ENCODE data around the gene BHMT. TPM values are rescaled to one million over a fixed set of nuclear protein-coding genes. Genes with fewer than 3 reads are reported as not detected.
A peak's percentile ranks its signal among the peaks of the same experiment; 100 is the strongest.

Gene BHMT
- total RNA-seq, 2 experiments from 2014 or later: not detected

DNA sequence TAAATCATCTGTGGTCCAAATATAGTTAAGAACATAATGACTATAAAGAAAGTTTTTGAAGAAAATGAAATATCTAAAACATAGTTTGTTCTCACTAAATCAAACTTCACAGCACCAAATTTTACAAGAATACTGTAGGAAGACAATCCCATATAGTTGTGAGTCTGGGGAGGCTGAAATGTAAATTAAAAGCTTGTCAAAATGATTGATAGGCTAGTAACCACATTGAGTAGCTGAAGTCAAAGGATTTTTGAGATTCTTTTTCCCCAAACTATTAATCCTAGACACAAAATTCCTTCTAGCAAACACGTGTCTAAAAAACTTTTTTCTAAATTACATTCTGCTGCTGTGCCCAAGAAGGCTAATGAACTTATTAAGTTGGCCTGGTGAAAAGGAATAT lies 13.0 kb downstream of the BHMT start:
- H3K4me3 Mint-ChIP-seq: no peak overlapping the region

DNA sequence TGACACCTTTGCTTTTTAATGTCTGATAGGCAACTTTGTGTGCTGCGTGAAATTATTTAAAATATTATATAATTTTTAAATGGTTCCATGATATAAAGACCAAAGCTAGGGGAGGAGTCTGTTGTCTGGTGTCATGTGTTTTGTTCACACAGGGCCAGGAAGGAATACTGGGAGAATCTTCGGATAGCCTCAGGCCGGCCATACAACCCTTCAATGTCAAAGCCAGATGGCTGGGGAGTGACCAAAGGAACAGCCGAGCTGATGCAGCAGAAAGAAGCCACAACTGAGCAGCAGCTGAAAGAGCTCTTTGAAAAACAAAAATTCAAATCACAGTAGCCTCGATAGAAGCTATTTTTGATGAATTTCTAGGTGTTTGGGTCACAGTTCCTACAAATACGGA lies 19.2 kb downstream of the BHMT start:
- H3K4me1 ChIP-seq (ENCODE audit: insufficient read depth, low read length): peaks cover 11% of the 10 kb centered on the region
- H3K4me3 ChIP-seq (ENCODE audit: low read length): no peak overlapping the region
- Mint-ChIP-seq H3K9me3 (no peaks in the 10 kb centered on the region), H3K27ac (no peak overlapping the region), H3K27me3 (peaks cover 4% of the 10 kb centered on the region), H3K4me3 (no peak overlapping the region), H3K4me1 (ENCODE audit: low read depth) (peaks cover 10% of the 10 kb centered on the region), H3K36me3 (ENCODE audit: low read depth) (no peaks in the 10 kb centered on the region)
- ChIA-PET POLR2A (interaction anchor here (1.0 kb wide), 1 partner anchor 145 kb away, joined by 3 read pairs; the partner anchor contains the start of gene ARSB), CTCF (no interaction called here)
- ATAC-seq (ENCODE audit: poor library complexity) (no peak), DNase-seq (no peak)
- no peaks in the 10 kb centered on the region for H3K9me3 ChIP-seq (ENCODE audit: control insufficient read depth in 1 of 2, insufficient read depth in 1 of 2, low read length in 2 of 2)
- no peaks in the 10 kb centered on the region for H3K36me3 ChIP-seq (ENCODE audit: insufficient read depth, low read length)
- H3K27me3 ChIP-seq (ENCODE audit: control insufficient read depth in 1 of 2, insufficient read depth in 2 of 2, low read length in 2 of 2): no peaks in the 10 kb centered on the region
- TF ChIP-seq, protein P1, sequence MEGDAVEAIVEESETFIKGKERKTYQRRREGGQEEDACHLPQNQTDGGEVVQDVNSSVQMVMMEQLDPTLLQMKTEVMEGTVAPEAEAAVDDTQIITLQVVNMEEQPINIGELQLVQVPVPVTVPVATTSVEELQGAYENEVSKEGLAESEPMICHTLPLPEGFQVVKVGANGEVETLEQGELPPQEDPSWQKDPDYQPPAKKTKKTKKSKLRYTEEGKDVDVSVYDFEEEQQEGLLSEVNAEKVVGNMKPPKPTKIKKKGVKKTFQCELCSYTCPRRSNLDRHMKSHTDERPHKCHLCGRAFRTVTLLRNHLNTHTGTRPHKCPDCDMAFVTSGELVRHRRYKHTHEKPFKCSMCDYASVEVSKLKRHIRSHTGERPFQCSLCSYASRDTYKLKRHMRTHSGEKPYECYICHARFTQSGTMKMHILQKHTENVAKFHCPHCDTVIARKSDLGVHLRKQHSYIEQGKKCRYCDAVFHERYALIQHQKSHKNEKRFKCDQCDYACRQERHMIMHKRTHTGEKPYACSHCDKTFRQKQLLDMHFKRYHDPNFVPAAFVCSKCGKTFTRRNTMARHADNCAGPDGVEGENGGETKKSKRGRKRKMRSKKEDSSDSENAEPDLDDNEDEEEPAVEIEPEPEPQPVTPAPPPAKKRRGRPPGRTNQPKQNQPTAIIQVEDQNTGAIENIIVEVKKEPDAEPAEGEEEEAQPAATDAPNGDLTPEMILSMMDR (IDR thresholded peaks at IDR 0.05): no peak
- intact Hi-C loops (cut with DNase I, micrococcal nuclease): loop anchor here (5.0 to 10.0 kb wide), 4 partner anchors 148 to 1174 kb away; no protein-coding TSS in a partner anchor
- no peak overlapping the region for H3K27ac ChIP-seq (ENCODE audit: low read depth in 1 of 2, low read length in 2 of 2)

More for the DNA sequence above, 13.0 kb downstream of the BHMT start:
- intact Hi-C loops (cut with DNase I, micrococcal nuclease): no loop called here
- TF ChIP-seq, protein P1 (IDR thresholded peaks at IDR 0.05): no peak
- Histone ChIP-seq H3K36me3 (ENCODE audit: insufficient read depth, low read length) (no peaks in the 10 kb centered on the region), H3K4me3 (ENCODE audit: low read length) (no peak overlapping the region), H3K4me1 (ENCODE audit: insufficient read depth, low read length) (no peaks in the 10 kb centered on the region), H3K27me3 (ENCODE audit: control insufficient read depth in 1 of 2, insufficient read depth in 2 of 2, low read length in 2 of 2) (no peaks in the 10 kb centered on the region), H3K27ac (ENCODE audit: low read depth in 1 of 2, low read length in 2 of 2) (no peak overlapping the region), H3K9me3 (ENCODE audit: control insufficient read depth in 1 of 2, insufficient read depth in 1 of 2, low read length in 2 of 2) (no peaks in the 10 kb centered on the region)
- ChIA-PET POLR2A (no interaction called here), CTCF (no interaction called here)
- H3K4me1 Mint-ChIP-seq (ENCODE audit: low read depth): no peaks in the 10 kb centered on the region
- no peaks in the 10 kb centered on the region for H3K27me3 Mint-ChIP-seq
- H3K9me3 Mint-ChIP-seq: no peaks in the 10 kb centered on the region
- DNase-seq (no peak), ATAC-seq (ENCODE audit: poor library complexity) (no peak)
- H3K27ac Mint-ChIP-seq: no peak overlapping the region
- no peaks in the 10 kb centered on the region for H3K36me3 Mint-ChIP-seq (ENCODE audit: low read depth)

DNA sequence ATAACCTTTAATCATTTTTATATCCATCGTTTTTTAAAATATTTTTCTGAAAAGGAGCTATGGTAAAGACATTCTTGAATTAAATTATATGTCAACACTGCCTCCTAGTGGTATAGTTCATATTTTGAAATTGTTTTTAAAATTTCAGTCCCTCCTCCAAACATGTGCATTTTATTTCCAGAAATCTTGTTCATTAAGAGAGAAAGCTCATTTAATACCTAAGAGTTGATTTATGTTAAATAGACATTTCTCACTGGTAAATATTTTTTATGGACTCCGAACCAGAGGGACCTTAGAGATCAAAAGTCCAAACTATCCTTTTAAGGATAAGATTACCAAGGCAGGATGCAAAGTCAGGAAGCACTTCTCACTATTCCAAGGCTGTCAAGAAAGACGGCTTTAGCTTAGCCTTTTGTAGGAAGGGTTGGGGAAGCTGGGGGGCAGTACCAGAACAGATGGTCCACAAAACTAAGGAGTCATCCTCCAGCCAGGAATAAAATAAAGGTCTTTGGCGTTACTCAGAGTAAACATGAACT lies 21.6 kb downstream of the BHMT start:
- peaks cover 4% of the 10 kb centered on the region for H3K27me3 Mint-ChIP-seq
- peak; percentile 44 for ATAC-seq (ENCODE audit: poor library complexity)
- no peaks in the 10 kb centered on the region for H3K36me3 ChIP-seq (ENCODE audit: insufficient read depth, low read length)
- no peaks in the 10 kb centered on the region for H3K9me3 Mint-ChIP-seq
- ChIA-PET POLR2A (interaction anchor here (0.6 to 2.7 kb wide), 3 partner anchors 108 to 378 kb away, joined by 3 to 26 read pairs (median 3); partner anchors contain the start of gene ARSB), CTCF (interaction anchor here (0.7 to 1.9 kb wide), 13 partner anchors 11 to 812 kb away, joined by 3 to 8 read pairs (median 4); no protein-coding TSS in a partner anchor)
- H3K27ac ChIP-seq (ENCODE audit: low read depth in 1 of 2, low read length in 2 of 2): no peak overlapping the region
- H3K4me1 ChIP-seq (ENCODE audit: insufficient read depth, low read length): peaks cover 11% of the 10 kb centered on the region
- TF ChIP-seq, protein P1 (IDR thresholded peaks at IDR 0.05): peak; percentile 83
- no peaks in the 10 kb centered on the region for H3K27me3 ChIP-seq (ENCODE audit: control insufficient read depth in 1 of 2, insufficient read depth in 2 of 2, low read length in 2 of 2)
- peak overlapping the region; percentile 70 for H3K4me3 Mint-ChIP-seq
- no peaks in the 10 kb centered on the region for H3K9me3 ChIP-seq (ENCODE audit: control insufficient read depth in 1 of 2, insufficient read depth in 1 of 2, low read length in 2 of 2)
- no peaks in the 10 kb centered on the region for H3K36me3 Mint-ChIP-seq (ENCODE audit: low read depth)
- peak overlapping the region; percentile 17 for H3K4me3 ChIP-seq (ENCODE audit: low read length)
- intact Hi-C loops (cut with DNase I, micrococcal nuclease): loop anchor here (1.0 to 10.0 kb wide), 7 partner anchors 108 to 1172 kb away; no protein-coding TSS in a partner anchor
- peak in 3 of 14 experiments; percentile 48 to 54 (median 51) for DNase-seq
- no peak overlapping the region for H3K27ac Mint-ChIP-seq
- peaks cover 10% of the 10 kb centered on the region for H3K4me1 Mint-ChIP-seq (ENCODE audit: low read depth)
